B cell (primary cell): ENCODE measurements around the gene CLIP2. TPM values are rescaled to one million over a fixed set of nuclear protein-coding genes. Genes with fewer than 3 reads are reported as not detected.

Experiments
- ATAC-seq: fragments of 200-7000 bp; cut with Tn5 transposase; one replicate; pipeline ENCODE4 v1.10.0; 2021; ENCODE audit warnings: low read depth, mild to moderate bottlenecking, moderate number of reproducible peaks, moderate library complexity
- CTCF ChIA-PET: fragments of 350-600 bp; sonication (Branson Sonifier 250); formaldehyde crosslinking; loops from one replicate; lab custom pipeline; 2021; ENCODE audit warnings: antibody characterized with exemption, inconsistent platforms; lab: Charles Lee
- POLR2A ChIA-PET: fragments of 350-600 bp; sonication (Branson Sonifier 250); formaldehyde crosslinking; loops from one replicate; lab custom pipeline; 2021; ENCODE audit warnings: antibody characterized with exemption; lab: Charles Lee
- DNase-seq: peaks from one replicate; pipeline ENCODE4 v3.0.0; 2013
- H2AFZ ChIP-seq: 2 replicates; pipeline ENCODE4 v1.6.1; 2012; ENCODE audit warnings: mild to moderate bottlenecking, low read depth, low read length; ENCODE audit not compliant: insufficient read depth, poor library complexity, severe bottlenecking
- H3K27ac ChIP-seq, 2 donors: 1 replicate in 1 of 2; 2 replicates in 1 of 2; pipeline ENCODE4 v1.5.1; 2012 to 2013; ENCODE audit warnings: low read length in 2 of 2, mild to moderate bottlenecking in 2 of 2, moderate library complexity in 1 of 2
- H3K27me3 ChIP-seq, 4 experiments: fragments of 200-600 bp in 1 of 4; sonication (generic) in 1 of 4; replicated peaks in 1 of 4; 1 replicate in 2 of 4; 2 replicates in 2 of 4; pipeline versions ENCODE4 v1.6.1 to v1.7.0; 2013 to 2016; ENCODE audit warnings: low read length in 3 of 4, mild to moderate bottlenecking in 2 of 4, mixed read lengths in 1 of 4, moderate library complexity in 1 of 4; ENCODE audit not compliant: insufficient read depth in 4 of 4, control insufficient read depth in 3 of 4; ENCODE audit errors: control extremely low read depth in 1 of 4
- H3K36me3 ChIP-seq, 2 experiments: replicated peaks in 1 of 2; 1 replicate in 1 of 2; 2 replicates in 1 of 2; pipeline versions ENCODE4 v1.6.1 to v1.7.1; 2013; ENCODE audit warnings: low read length in 1 of 2; ENCODE audit not compliant: insufficient read depth in 2 of 2, control insufficient read depth in 1 of 2; ENCODE audit errors: control extremely low read depth in 1 of 2, extremely low read depth in 1 of 2
- H3K4me1 ChIP-seq, 2 donors: fragments of 200-600 bp in 1 of 2; sonication (generic) in 1 of 2; 1 replicate in 1 of 2; 2 replicates in 1 of 2; pipeline versions ENCODE4 v1.5.1 to v1.6.1; 2013 to 2017; ENCODE audit warnings: low read length in 2 of 2; ENCODE audit not compliant: control insufficient read depth in 2 of 2, insufficient read depth in 2 of 2
- H3K4me2 ChIP-seq: replicated peaks from 2 replicates; pipeline ENCODE3; 2012; ENCODE audit warnings: mild to moderate bottlenecking, low read depth, low read length; ENCODE audit not compliant: poor library complexity, severe bottlenecking
- H3K4me3 ChIP-seq, 5 experiments: fragments of 200-600 bp in 1 of 5; sonication (generic) in 1 of 5; 1 replicate in 3 of 5; 2 replicates in 2 of 5; pipeline versions ENCODE4 v1.5.1 to v1.7.0; 2011 to 2016; ENCODE audit warnings: low read length in 4 of 5, mild to moderate bottlenecking in 4 of 5, low read depth in 2 of 5, control low read depth in 1 of 5, moderate library complexity in 1 of 5; ENCODE audit not compliant: insufficient read depth in 1 of 5; ENCODE audit errors: control extremely low read depth in 1 of 5, extremely low read depth in 1 of 5
- H3K79me2 ChIP-seq: fragments of 200-600 bp; sonication (generic); one replicate; pipeline ENCODE4 v1.6.0; 2016; ENCODE audit warnings: low read length; ENCODE audit not compliant: control insufficient read depth, insufficient read depth
- H3K9ac ChIP-seq: fragments of 200-600 bp; sonication (generic); 2 replicates; pipeline ENCODE4 v1.6.1; 2017; ENCODE audit warnings: mild to moderate bottlenecking, low read length, moderate library complexity
- H3K9me3 ChIP-seq, 3 donors: one replicate each; pipeline versions ENCODE4 v1.6.1 to v1.7.1; 2013; ENCODE audit warnings: low read length in 2 of 3; ENCODE audit not compliant: control insufficient read depth in 2 of 3, insufficient read depth in 1 of 3; ENCODE audit errors: control extremely low read depth in 1 of 3
- H4K20me1 ChIP-seq: 2 replicates; pipeline ENCODE4 v1.6.0; 2012; ENCODE audit warnings: mild to moderate bottlenecking, low read length; ENCODE audit not compliant: insufficient read depth, control insufficient read depth, poor library complexity, severe bottlenecking
- H3K27ac Mint-ChIP-seq: one replicate; pipeline ENCODE4 v1.8.0; 2021; ENCODE audit warnings: mixed read lengths
- H3K27me3 Mint-ChIP-seq: one replicate; pipeline ENCODE4 v1.8.0; 2021; ENCODE audit warnings: mixed read lengths
- H3K4me1 Mint-ChIP-seq: one replicate; pipeline ENCODE4 v1.8.0; 2021; ENCODE audit warnings: mixed read lengths
- H3K4me3 Mint-ChIP-seq: one replicate; pipeline ENCODE4 v1.8.0; 2021; ENCODE audit warnings: mixed read lengths
- H3K9me3 Mint-ChIP-seq: one replicate; pipeline ENCODE4 v1.8.0; 2022; ENCODE audit warnings: mixed read lengths; ENCODE audit not compliant: insufficient read depth
- CTCF ChIP-seq: fragments of 200-600 bp; IDR thresholded peaks from one replicate; pipeline ENCODE4 v1.8.0; 2022; ENCODE audit warnings: antibody characterized with exemption, mild to moderate bottlenecking
- EZH2 ChIP-seq: IDR thresholded peaks from 2 replicates; pipeline ENCODE4 v1.6.1; 2012; ENCODE audit warnings: borderline replicate concordance, low read depth, mild to moderate bottlenecking, moderate library complexity, low read length; ENCODE audit not compliant: insufficient read depth, poor library complexity, severe bottlenecking
- WGBS: methylation state at CpG from one replicate; pipeline ENCODE4 v1.1.5; 2013; ENCODE audit warnings: missing lambda C conversion rate; ENCODE audit not compliant: insufficient coverage; 5-methylcytosine and 5-hydroxymethylcytosine counted together
- intact Hi-C: fragments of 100-400 bp; cut with micrococcal nuclease; formaldehyde crosslinking; loops from one replicate; pipeline ENCODE4 v1.10.0; 2022
- polyA plus RNA-seq: library from polyadenylated mRNA; depleted of rRNA; stranded (reverse); fragments of >200 nt; gene quantifications from 2 replicates; pipeline ENCODE4 v1.2.3, GENCODE V29; 2012
- total RNA-seq, 2 donors: library from RNA; stranded (reverse); fragments of 120-200 nt in 1 of 2; gene quantifications; 1 replicate in 1 of 2; 2 replicates in 1 of 2; pipeline versions ENCODE4 v1.2.3 to v1.2.4, GENCODE V29; 2013 to 2022

Gene CLIP2
- total and polyA plus RNA-seq, 2 donors (not counting 1 experiment from before 2014, with no cell fraction given), result 5.7 to 47.9 TPM

GRCh38 chr7:74262639-74263398, 26.4 kb upstream of the CLIP2 start:
- H3K36me3 ChIP-seq, result no peaks in the 10 kb centered on the region
- H3K4me1 ChIP-seq, result peaks cover 7 to 31% of the 10 kb centered on the region in 2 donors
- H3K9ac ChIP-seq, result no peak overlapping the region
- H3K9me3 Mint-ChIP-seq, result no peaks in the 10 kb centered on the region
- H3K9me3 ChIP-seq, result no peaks in the 10 kb centered on the region
- ChIA-PET CTCF (interaction anchor here (2.6 kb wide), 1 partner anchor 56 kb away, joined by 14 read pairs; no protein-coding TSS in a partner anchor), POLR2A (no interaction called here)
- no peaks in the 10 kb centered on the region for H4K20me1 ChIP-seq
- H3K27ac Mint-ChIP-seq, result peak overlapping the region; percentile 46
- ATAC-seq, result no peak
- no peak overlapping the region for H3K4me2 ChIP-seq
- TF ChIP-seq CTCF, result no peak
- no peak for TF ChIP-seq EZH2
- intact Hi-C loops, result no loop called here
- H3K27ac ChIP-seq, result no peak overlapping the region
- no peaks in the 10 kb centered on the region for H3K27me3 ChIP-seq
- H3K4me1 Mint-ChIP-seq, result peaks cover 27% of the 10 kb centered on the region
- WGBS, result 95% methylated on average over 17 of the region's 20 CpGs
- H2AFZ ChIP-seq, result no peak overlapping the region
- H3K27me3 Mint-ChIP-seq, result no peaks in the 10 kb centered on the region
- no peaks in the 10 kb centered on the region for H3K79me2 ChIP-seq
- DNase-seq, result no peak
- no peak overlapping the region for H3K4me3 Mint-ChIP-seq
- no peak overlapping the region for H3K4me3 ChIP-seq

DNA sequence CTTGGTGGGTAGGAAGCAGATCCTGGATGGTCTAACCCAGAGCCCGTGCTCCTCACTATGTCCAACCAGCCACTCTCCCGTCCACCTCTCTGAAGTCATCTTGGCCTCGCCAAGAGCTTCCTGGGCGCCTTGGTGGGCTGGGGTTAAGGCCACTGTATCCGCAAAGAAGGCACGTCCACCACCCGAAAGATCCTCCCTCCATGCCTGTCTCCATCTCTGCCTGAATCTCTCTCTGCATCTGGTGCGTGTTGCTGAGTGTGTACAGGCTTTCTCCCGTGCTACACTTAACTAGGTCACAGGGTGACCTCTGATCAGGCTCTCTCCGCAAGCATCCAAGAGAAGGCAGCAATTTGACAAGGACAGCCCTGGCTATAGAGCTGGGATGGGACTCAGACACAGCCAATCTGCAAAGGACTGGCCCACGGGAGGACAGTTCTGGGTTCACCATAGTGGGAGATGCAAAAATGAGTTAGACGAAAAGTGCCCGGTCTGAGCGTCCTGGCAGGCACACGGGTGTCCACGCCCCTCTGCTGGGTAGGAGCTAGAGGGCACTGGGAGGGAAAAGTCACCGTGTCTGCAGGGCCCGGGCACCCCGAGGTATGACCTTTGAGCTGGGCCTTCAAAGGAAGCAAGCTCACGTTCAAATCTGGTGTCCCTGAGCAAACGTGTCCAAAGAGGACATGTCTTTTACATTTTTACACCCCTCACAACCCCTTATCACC, 25.6 kb upstream of the CLIP2 start:
- Histone ChIP-seq H2AFZ (no peak overlapping the region), H3K27me3 (no peaks in the 10 kb centered on the region), H3K36me3 (no peaks in the 10 kb centered on the region), H3K4me3 (no peak overlapping the region), H3K27ac (no peak overlapping the region), H3K4me1 (peaks cover 7 to 25% of the 10 kb centered on the region in 2 donors), H3K9me3 (no peaks in the 10 kb centered on the region), H4K20me1 (no peaks in the 10 kb centered on the region), H3K4me2 (no peak overlapping the region), H3K79me2 (no peaks in the 10 kb centered on the region), H3K9ac (no peak overlapping the region)
- no peak for ATAC-seq
- peaks cover 30% of the 10 kb centered on the region for H3K4me1 Mint-ChIP-seq
- ChIA-PET POLR2A (interaction anchor here (1.0 kb wide), 1 partner anchor 54 kb away, joined by 3 read pairs; the partner anchor contains the start of gene LAT2), CTCF (interaction anchor here (0.9 to 2.6 kb wide), 6 partner anchors 9 to 138 kb away, joined by 3 to 14 read pairs (median 4); no protein-coding TSS in a partner anchor)
- no peak for DNase-seq
- H3K4me3 Mint-ChIP-seq, result no peak overlapping the region
- no peaks in the 10 kb centered on the region for H3K9me3 Mint-ChIP-seq
- H3K27ac Mint-ChIP-seq, result no peak overlapping the region
- TF ChIP-seq EZH2, result no peak
- no peak for TF ChIP-seq CTCF
- intact Hi-C loops, result no loop called here
- WGBS, result 91% methylated on average over 17 of the region's 21 CpGs
- no peaks in the 10 kb centered on the region for H3K27me3 Mint-ChIP-seq
